GM19240 (cell line): ENCODE results near the gene PLEK2.
"Not testable (repeated sequence)": the region's sequence is repeated elsewhere in the genome, so short reads cannot be mapped to it uniquely, and the experiment has no call there.

ENCODE experiments used
- DNase-seq: peaks from one replicate; pipeline ENCODE4 v3.0.0; 2011; ENCODE audit warnings: low spot score; ENCODE audit not compliant: insufficient read length

The PLEK2 gene

GRCh38 chr14:67411820-67412421, at the start of gene PLEK2:
TSS of gene PLEK2 (minus strand) at chr14:67412165. CDS start at chr14:67412059, 106 bp downstream.
- DNase-seq: no peak

- DNase-seq: no peak
These were observed 49.5 kb upstream of the PLEK2 start for GRCh38 chr14:67461341-67461985.

- no peak for DNase-seq
These were observed 47.4 kb upstream of the PLEK2 start for GRCh38 chr14:67459336-67459735.

GRCh38 chr14:67457782-67458181, 45.8 kb upstream of the PLEK2 start:
- no peak for DNase-seq

GRCh38 chr14:67456732-67457131, 44.8 kb upstream of the PLEK2 start:
- no peak for DNase-seq

GRCh38 chr14:67453575-67454300, 41.8 kb upstream of the PLEK2 start:
- no peak for DNase-seq

GRCh38 chr14:67451667-67452066, 39.7 kb upstream of the PLEK2 start:
- DNase-seq: not testable (repeated sequence)

GRCh38 chr14:67449096-67449495, 37.1 kb upstream of the PLEK2 start:
- DNase-seq: no peak

GRCh38 chr14:67447033-67447381, 35.0 kb upstream of the PLEK2 start:
- no peak for DNase-seq

GRCh38 chr14:67446371-67447032, 34.5 kb upstream of the PLEK2 start:
- DNase-seq: no peak

- no peak for DNase-seq
These were observed 32.4 kb upstream of the PLEK2 start for GRCh38 chr14:67444395-67444794.

- no peak for DNase-seq
These were observed 30.4 kb upstream of the PLEK2 start for GRCh38 chr14:67442139-67442906.

GRCh38 chr14:67441672-67442071, 29.7 kb upstream of the PLEK2 start:
- no peak for DNase-seq

- no peak for DNase-seq
These were observed 29.3 kb upstream of the PLEK2 start for GRCh38 chr14:67441256-67441655.

- no peak for DNase-seq
These were observed 28.5 kb upstream of the PLEK2 start for GRCh38 chr14:67440513-67440912.

GRCh38 chr14:67438969-67439368, 27.0 kb upstream of the PLEK2 start:
- no peak for DNase-seq

GRCh38 chr14:67436006-67436866, 24.3 kb upstream of the PLEK2 start:
- no peak for DNase-seq

GRCh38 chr14:67435603-67436002, 23.6 kb upstream of the PLEK2 start:
- DNase-seq: no peak

GRCh38 chr14:67432050-67432564, 20.1 kb upstream of the PLEK2 start:
- DNase-seq: no peak

GRCh38 chr14:67429510-67430205, 17.7 kb upstream of the PLEK2 start:
- no peak for DNase-seq
